HepG2 (cell line): ENCODE measurements around the gene GAL3ST3. TPM values are rescaled to one million over a fixed set of nuclear protein-coding genes. Genes with fewer than 3 reads are reported as not detected.

ENCODE experiments used
- ARHGAP35 ChIP-seq: sonication (generic); formaldehyde crosslinking; IDR thresholded peaks from 2 replicates; pipeline ENCODE4 v1.9.0; 2022; ENCODE audit warnings: mild to moderate bottlenecking, inconsistent platforms, moderate library complexity, missing genetic modification reagents, borderline replicate concordance
- BCL3 ChIP-seq: sonication (generic); formaldehyde crosslinking; IDR thresholded peaks from 2 replicates; pipeline ENCODE4 v1.5.1; 2020; ENCODE audit warnings: mild to moderate bottlenecking, missing genetic modification reagents, moderate library complexity
- BORCS8-MEF2B ChIP-seq: sonication (generic); formaldehyde crosslinking; IDR thresholded peaks from 2 replicates; pipeline ENCODE4 v1.8.0; 2022; ENCODE audit warnings: mild to moderate bottlenecking, missing genetic modification reagents
- CBX5 ChIP-seq: sonication (generic); formaldehyde crosslinking; IDR thresholded peaks from 2 replicates; pipeline ENCODE4 v1.4.0; 2020; ENCODE audit warnings: missing genetic modification reagents, borderline replicate concordance
- CHCHD3 ChIP-seq: sonication (generic); formaldehyde crosslinking; IDR thresholded peaks from 2 replicates; pipeline ENCODE4 v1.8.0; 2022; ENCODE audit warnings: mild to moderate bottlenecking, missing genetic modification reagents, moderate library complexity
- HOXA7 ChIP-seq: sonication (generic); formaldehyde crosslinking; IDR thresholded peaks from 2 replicates; pipeline ENCODE4 v1.8.1; 2022; ENCODE audit warnings: mild to moderate bottlenecking, missing genetic modification reagents, moderate library complexity
- IRF9 ChIP-seq: sonication (generic); formaldehyde crosslinking; IDR thresholded peaks from 2 replicates; pipeline ENCODE4 v1.8.0; 2022; ENCODE audit warnings: missing genetic modification reagents, mild to moderate bottlenecking, borderline replicate concordance
- ISX ChIP-seq: sonication (generic); formaldehyde crosslinking; conservative IDR thresholded peaks from 2 replicates; pipeline ENCODE4 v1.5.0; 2020; ENCODE audit warnings: missing genetic modification reagents
- MED8 ChIP-seq: sonication (generic); formaldehyde crosslinking; IDR thresholded peaks from 2 replicates; pipeline ENCODE4 v1.8.1; 2023; ENCODE audit warnings: mild to moderate bottlenecking, missing genetic modification reagents; ENCODE audit not compliant: insufficient replicate concordance
- NCOA1 ChIP-seq: sonication (generic); formaldehyde crosslinking; IDR thresholded peaks from 2 replicates; pipeline ENCODE4 v1.9.0; 2021; ENCODE audit warnings: missing genetic modification reagents
- NCOA5 ChIP-seq: sonication (generic); formaldehyde crosslinking; IDR thresholded peaks from 2 replicates; pipeline ENCODE4 v1.4.0; 2020; ENCODE audit warnings: missing genetic modification reagents
- NPAS2 ChIP-seq: sonication (generic); formaldehyde crosslinking; IDR thresholded peaks from 2 replicates; pipeline ENCODE4 v1.8.0; 2022; ENCODE audit warnings: mild to moderate bottlenecking, missing genetic modification reagents, borderline replicate concordance
- PAWR ChIP-seq: sonication (generic); formaldehyde crosslinking; IDR thresholded peaks from 2 replicates; pipeline ENCODE4 v1.4.0; 2020; ENCODE audit warnings: missing genetic modification reagents, mild to moderate bottlenecking, borderline replicate concordance
- SAP130 ChIP-seq: IDR thresholded peaks from 2 replicates; pipeline ENCODE4 v1.6.1; 2016; ENCODE audit warnings: low read depth
- TIGD3 ChIP-seq: sonication (generic); formaldehyde crosslinking; IDR thresholded peaks from 2 replicates; pipeline ENCODE4 v1.5.1; 2020; ENCODE audit warnings: mild to moderate bottlenecking, missing genetic modification reagents, borderline replicate concordance
- TOPORS ChIP-seq: sonication (generic); formaldehyde crosslinking; IDR thresholded peaks from 2 replicates; pipeline ENCODE4 v1.8.0; 2023; ENCODE audit warnings: mild to moderate bottlenecking, missing genetic modification reagents
- YEATS4 ChIP-seq: sonication (generic); formaldehyde crosslinking; IDR thresholded peaks from 2 replicates; pipeline ENCODE4 v1.4.0; 2020; ENCODE audit warnings: missing genetic modification reagents, borderline replicate concordance
- ZNF234 ChIP-seq: sonication (generic); formaldehyde crosslinking; conservative IDR thresholded peaks from 2 replicates; pipeline ENCODE4 v1.5.1; 2020; ENCODE audit warnings: mild to moderate bottlenecking, missing genetic modification reagents
- ZNF251 ChIP-seq: sonication (generic); formaldehyde crosslinking; IDR thresholded peaks from 2 replicates; pipeline ENCODE4 v1.9.0; 2021; ENCODE audit warnings: mild to moderate bottlenecking, missing genetic modification reagents
- ZNF256 ChIP-seq: sonication (generic); formaldehyde crosslinking; conservative IDR thresholded peaks from 2 replicates; pipeline ENCODE4 v1.4.0; 2020; ENCODE audit warnings: missing genetic modification reagents
- ZNF441 ChIP-seq: sonication (generic); formaldehyde crosslinking; IDR thresholded peaks from 2 replicates; pipeline ENCODE4 v1.7.0; 2021; ENCODE audit warnings: missing genetic modification reagents, borderline replicate concordance
- ZNF484 ChIP-seq: sonication (generic); formaldehyde crosslinking; IDR thresholded peaks from 2 replicates; pipeline ENCODE4 v1.5.1; 2020; ENCODE audit warnings: mild to moderate bottlenecking, low read depth, missing genetic modification reagents, borderline replicate concordance
- ZNF543 ChIP-seq: sonication (generic); formaldehyde crosslinking; IDR thresholded peaks from 2 replicates; pipeline ENCODE4 v1.4.0; 2020; ENCODE audit warnings: mild to moderate bottlenecking, missing genetic modification reagents
- ZNF546 ChIP-seq: sonication (generic); formaldehyde crosslinking; conservative IDR thresholded peaks from 2 replicates; pipeline ENCODE4 v1.8.1; 2023; ENCODE audit warnings: mild to moderate bottlenecking, missing genetic modification reagents
- ZNF615 ChIP-seq: sonication (generic); formaldehyde crosslinking; IDR thresholded peaks from 2 replicates; pipeline ENCODE4 v1.5.0; 2020; ENCODE audit warnings: mild to moderate bottlenecking, missing genetic modification reagents, borderline replicate concordance
- polyA plus RNA-seq, 8 experiments: library from polyadenylated mRNA; depleted of rRNA in 3 of 8; stranded (reverse) in 7 of 8; unstranded in 1 of 8; fragments of >200 nt; fragmentation: Illumina TruSeq in 4 of 8; extraction: Trizol in 4 of 8; gene quantifications; 2 replicates each; pipeline versions ENCODE4 v1.2.1 to v1.2.3, GENCODE V29; 2011 to 2016; ENCODE audit warnings: low read depth in 4 of 8, missing spikeins in 1 of 8, mixed read lengths in 1 of 8; ENCODE audit not compliant: insufficient read depth in 1 of 8
- total RNA-seq, 5 experiments: library from RNA; depleted of rRNA; stranded (reverse); fragments of >200 nt; fragmentation: Illumina TruSeq; extraction: Trizol; gene quantifications; 2 replicates each; pipeline ENCODE4 v1.2.3, GENCODE V29; 2016; ENCODE audit warnings: low read depth in 1 of 5
- TF ChIP-seq, protein P1 (sequence below): sonication (generic); formaldehyde crosslinking; IDR thresholded peaks from 2 replicates; pipeline ENCODE4 v1.5.0; 2020; ENCODE audit warnings: missing genetic modification reagents

Gene GAL3ST3
- total and polyA plus RNA-seq, 2 of the 13 experiments (the other 11 are each of a cell fraction or from before 2014, with no cell fraction given), result not detected

DNA sequence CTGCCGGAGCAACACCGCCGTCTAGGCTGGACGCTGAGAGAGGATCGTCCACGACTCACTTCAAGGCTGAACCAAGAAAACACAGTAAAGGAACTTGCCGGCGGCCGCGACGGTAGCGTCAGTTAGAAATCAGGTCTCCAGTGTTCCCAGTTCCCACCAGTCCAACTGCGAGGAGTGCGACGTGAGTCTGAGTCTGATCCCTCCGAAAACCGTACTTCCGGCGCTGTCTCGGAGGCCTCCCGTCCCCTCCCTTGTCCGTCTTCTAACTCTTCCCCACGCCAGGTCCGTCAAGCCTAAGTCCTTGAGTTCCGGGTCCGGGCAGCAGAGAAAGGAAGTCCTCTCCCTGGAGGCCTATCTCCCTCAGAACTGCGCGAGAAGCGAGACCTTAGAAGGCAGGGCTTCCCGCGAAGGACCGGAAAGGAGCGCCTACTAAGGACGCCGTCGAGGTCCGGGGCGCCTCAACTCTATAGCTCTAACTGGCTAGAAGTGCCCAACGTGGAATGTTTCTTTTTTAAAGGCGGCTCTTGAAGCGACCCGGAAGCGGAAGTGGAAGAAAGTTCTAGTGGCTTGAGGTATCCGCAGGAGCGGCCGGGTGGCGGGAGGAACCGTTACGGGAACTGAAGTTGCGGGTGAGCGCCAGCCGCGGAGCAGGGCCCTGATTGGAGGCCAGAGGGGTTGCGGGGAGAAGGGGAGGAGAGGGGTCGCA lies 46.9 kb downstream of the GAL3ST3 start, which contains the start of the genes BANF1 and EIF1AD (continued):
- TF ChIP-seq ARHGAP35, result no peak
- TF ChIP-seq YEATS4 (CRISPR knock-in tag), result peak; percentile 86; the same call in 1 of the 2 replicates
- peak; percentile 72 for TF ChIP-seq ZNF256 (CRISPR knock-in tag)
- TF ChIP-seq NPAS2 (CRISPR knock-in tag), result no peak
- TF ChIP-seq ZNF615 (CRISPR knock-in tag), result peak; percentile 81; the same call in 1 of the 2 replicates
- no peak for TF ChIP-seq CHCHD3
- TF ChIP-seq CBX5, result peak; percentile 87; the same call in 1 of the 2 replicates
- TF ChIP-seq, protein P1, sequence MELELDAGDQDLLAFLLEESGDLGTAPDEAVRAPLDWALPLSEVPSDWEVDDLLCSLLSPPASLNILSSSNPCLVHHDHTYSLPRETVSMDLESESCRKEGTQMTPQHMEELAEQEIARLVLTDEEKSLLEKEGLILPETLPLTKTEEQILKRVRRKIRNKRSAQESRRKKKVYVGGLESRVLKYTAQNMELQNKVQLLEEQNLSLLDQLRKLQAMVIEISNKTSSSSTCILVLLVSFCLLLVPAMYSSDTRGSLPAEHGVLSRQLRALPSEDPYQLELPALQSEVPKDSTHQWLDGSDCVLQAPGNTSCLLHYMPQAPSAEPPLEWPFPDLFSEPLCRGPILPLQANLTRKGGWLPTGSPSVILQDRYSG (CRISPR knock-in tag), result no peak
- no peak for TF ChIP-seq ISX (CRISPR knock-in tag)
- TF ChIP-seq IRF9, result peak; percentile 66; the same call in 1 of the 2 replicates
- peak; percentile 68 for TF ChIP-seq MED8 (CRISPR knock-in tag)
- TF ChIP-seq HOXA7 (CRISPR knock-in tag), result no peak
- peak; percentile 73 for TF ChIP-seq ZNF234 (CRISPR knock-in tag)
- TF ChIP-seq ZNF546, result peak; percentile 90; the same call in 1 of the 2 replicates
- no peak for TF ChIP-seq NCOA5 (CRISPR knock-in tag)
- no peak for TF ChIP-seq ZNF484 (CRISPR knock-in tag)
- no peak for TF ChIP-seq TOPORS (CRISPR knock-in tag)
- TF ChIP-seq TIGD3 (CRISPR knock-in tag), result peak; percentile 33; the same call in 1 of the 2 replicates
- TF ChIP-seq SAP130 (CRISPR knock-in tag), result peak; percentile 97
- peak; percentile 16; the same call in 1 of the 2 replicates for TF ChIP-seq ZNF251
- TF ChIP-seq NCOA1, result no peak
- no peak for TF ChIP-seq PAWR
- peak; percentile 34; the same call in 1 of the 2 replicates for TF ChIP-seq ZNF441 (CRISPR knock-in tag)
- peak; percentile 94 for TF ChIP-seq ZNF543 (CRISPR knock-in tag)
- TF ChIP-seq BCL3 (CRISPR knock-in tag), result peak; percentile 41
- TF ChIP-seq BORCS8-MEF2B, result no peak
